Erythroblast (primary cell): ENCODE results near the gene SMARCC2.
A peak's percentile ranks its signal among the peaks of the same experiment; 100 is the strongest.

Source experiments
- GATA1 ChIP-seq: IDR thresholded peaks from 2 replicates; pipeline ENCODE4 v1.6.1; 2011; ENCODE audit warnings: low read depth, mild to moderate bottlenecking, control low read depth, low read length, moderate library complexity
- POLR2A ChIP-seq: IDR thresholded peaks from 2 replicates; pipeline ENCODE4 v1.6.1; 2011; ENCODE audit warnings: mild to moderate bottlenecking, low read length

DNA sequence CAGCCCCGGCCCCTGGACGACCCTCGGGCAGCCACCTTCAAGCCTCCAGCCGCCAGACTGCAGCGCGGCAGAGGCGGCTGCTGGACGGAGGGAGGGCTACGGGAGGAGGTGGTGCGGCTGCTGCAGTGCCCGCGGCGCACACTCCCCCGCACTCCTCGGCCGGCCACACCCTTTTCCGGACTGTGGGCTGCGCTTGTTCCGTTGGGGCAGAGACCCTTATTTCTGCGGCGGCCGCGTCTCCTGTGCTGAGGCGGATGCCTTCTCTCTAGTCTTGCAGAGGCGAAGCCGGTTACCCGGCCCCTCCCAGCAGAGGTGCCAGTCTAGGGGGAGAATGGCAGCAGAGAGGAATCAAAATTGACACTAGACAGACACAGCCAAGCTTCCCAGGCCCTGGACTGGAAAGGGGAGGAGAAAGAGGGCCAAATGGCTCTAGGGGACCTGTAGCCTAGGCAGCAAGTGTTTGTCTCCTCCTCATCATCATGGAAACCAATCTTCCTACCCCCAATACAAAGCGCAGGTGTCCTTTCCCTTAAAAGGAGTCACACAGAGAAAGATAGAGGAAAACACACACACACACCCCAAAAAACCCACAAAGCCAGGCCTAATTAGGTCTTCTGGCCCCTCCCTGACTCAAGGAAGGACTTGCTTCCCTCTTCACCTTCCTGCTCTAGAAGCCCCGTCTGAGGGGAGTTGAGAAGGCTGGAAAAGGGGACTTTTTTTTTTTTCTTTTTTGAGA lies 59.9 kb downstream of the SMARCC2 start:
- peak; percentile 28 for TF ChIP-seq POLR2A
- TF ChIP-seq GATA1: no peak
